Calu3 (cell line): ENCODE data around the gene OR6K2. TPM values are rescaled to one million over a fixed set of nuclear protein-coding genes. Genes with fewer than 3 reads are reported as not detected.

Experiments used
- BruUV-seq: library from RNA; stranded (reverse); fragments of 400-500 nt; replicated peaks from 2 replicates; lab custom pipeline; 2021; lab: Mats Ljungman, UMichigan
- CTCF ChIA-PET: fragments of 300-600 bp; sonication (Branson Sonifier 250); formaldehyde crosslinking; loops from one replicate; lab custom pipeline; 2022; ENCODE audit warnings: antibody characterized with exemption; lab: Charles Lee
- DNase-seq: peaks from one replicate; pipeline ENCODE4 v3.0.0; 2022
- H3K27ac Mint-ChIP-seq: one replicate; pipeline ENCODE4 v1.8.0; 2022; ENCODE audit warnings: mixed read lengths; ENCODE audit not compliant: unreplicated experiment
- H3K27me3 Mint-ChIP-seq: one replicate; pipeline ENCODE4 v1.8.0; 2022; ENCODE audit warnings: mixed read lengths; ENCODE audit not compliant: unreplicated experiment
- H3K36me3 Mint-ChIP-seq: one replicate; pipeline ENCODE4 v1.8.0; 2022; ENCODE audit warnings: mild to moderate bottlenecking, moderate library complexity, mixed read lengths; ENCODE audit not compliant: insufficient read depth, unreplicated experiment
- H3K4me1 Mint-ChIP-seq: one replicate; pipeline ENCODE4 v1.8.0; 2022; ENCODE audit warnings: mild to moderate bottlenecking, low read depth, mixed read lengths; ENCODE audit not compliant: unreplicated experiment
- H3K4me3 Mint-ChIP-seq: one replicate; pipeline ENCODE4 v1.8.0; 2022; ENCODE audit warnings: mild to moderate bottlenecking, low read depth, moderate library complexity, mixed read lengths; ENCODE audit not compliant: unreplicated experiment
- H3K9me3 Mint-ChIP-seq: one replicate; pipeline ENCODE4 v1.8.0; 2022; ENCODE audit warnings: low read depth, mixed read lengths; ENCODE audit not compliant: unreplicated experiment
- intact Hi-C: fragments of 100-400 bp; cut with micrococcal nuclease; formaldehyde crosslinking; loops from one replicate; pipeline ENCODE4 v1.10.0; 2022; ENCODE audit not compliant: unreplicated experiment
- total RNA-seq: library from RNA; stranded (reverse); gene quantifications from 2 replicates; pipeline ENCODE4 v1.2.3, GENCODE V29; 2022
- TF ChIP-seq, protein P1 (sequence below): fragments of 200-600 bp; IDR thresholded peaks from one replicate; pipeline ENCODE4 v1.8.0; 2022; ENCODE audit warnings: antibody characterized with exemption; ENCODE audit not compliant: unreplicated experiment

The OR6K2 gene
- total RNA-seq, 1 experiment from 2014 or later = not detected

GRCh38 chr1:158730453-158730852 is 30.0 kb upstream of the OR6K2 start:
- no peak for DNase-seq
- Mint-ChIP-seq H3K27me3 (no peaks in the 10 kb centered on the region), H3K27ac (no peak overlapping the region), H3K9me3 (peaks cover 2% of the 10 kb centered on the region), H3K4me1 (peaks cover 8% of the 10 kb centered on the region), H3K4me3 (no peak overlapping the region), H3K36me3 (no peaks in the 10 kb centered on the region)
- BruUV-seq = no TSS peak
- TF ChIP-seq, protein P1, sequence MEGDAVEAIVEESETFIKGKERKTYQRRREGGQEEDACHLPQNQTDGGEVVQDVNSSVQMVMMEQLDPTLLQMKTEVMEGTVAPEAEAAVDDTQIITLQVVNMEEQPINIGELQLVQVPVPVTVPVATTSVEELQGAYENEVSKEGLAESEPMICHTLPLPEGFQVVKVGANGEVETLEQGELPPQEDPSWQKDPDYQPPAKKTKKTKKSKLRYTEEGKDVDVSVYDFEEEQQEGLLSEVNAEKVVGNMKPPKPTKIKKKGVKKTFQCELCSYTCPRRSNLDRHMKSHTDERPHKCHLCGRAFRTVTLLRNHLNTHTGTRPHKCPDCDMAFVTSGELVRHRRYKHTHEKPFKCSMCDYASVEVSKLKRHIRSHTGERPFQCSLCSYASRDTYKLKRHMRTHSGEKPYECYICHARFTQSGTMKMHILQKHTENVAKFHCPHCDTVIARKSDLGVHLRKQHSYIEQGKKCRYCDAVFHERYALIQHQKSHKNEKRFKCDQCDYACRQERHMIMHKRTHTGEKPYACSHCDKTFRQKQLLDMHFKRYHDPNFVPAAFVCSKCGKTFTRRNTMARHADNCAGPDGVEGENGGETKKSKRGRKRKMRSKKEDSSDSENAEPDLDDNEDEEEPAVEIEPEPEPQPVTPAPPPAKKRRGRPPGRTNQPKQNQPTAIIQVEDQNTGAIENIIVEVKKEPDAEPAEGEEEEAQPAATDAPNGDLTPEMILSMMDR = no peak
- CTCF ChIA-PET = interaction anchor here (1.3 kb wide), 1 partner anchor 11 kb away, joined by 3 read pairs; no protein-coding TSS in a partner anchor
- intact Hi-C loops = no loop called here

DNA sequence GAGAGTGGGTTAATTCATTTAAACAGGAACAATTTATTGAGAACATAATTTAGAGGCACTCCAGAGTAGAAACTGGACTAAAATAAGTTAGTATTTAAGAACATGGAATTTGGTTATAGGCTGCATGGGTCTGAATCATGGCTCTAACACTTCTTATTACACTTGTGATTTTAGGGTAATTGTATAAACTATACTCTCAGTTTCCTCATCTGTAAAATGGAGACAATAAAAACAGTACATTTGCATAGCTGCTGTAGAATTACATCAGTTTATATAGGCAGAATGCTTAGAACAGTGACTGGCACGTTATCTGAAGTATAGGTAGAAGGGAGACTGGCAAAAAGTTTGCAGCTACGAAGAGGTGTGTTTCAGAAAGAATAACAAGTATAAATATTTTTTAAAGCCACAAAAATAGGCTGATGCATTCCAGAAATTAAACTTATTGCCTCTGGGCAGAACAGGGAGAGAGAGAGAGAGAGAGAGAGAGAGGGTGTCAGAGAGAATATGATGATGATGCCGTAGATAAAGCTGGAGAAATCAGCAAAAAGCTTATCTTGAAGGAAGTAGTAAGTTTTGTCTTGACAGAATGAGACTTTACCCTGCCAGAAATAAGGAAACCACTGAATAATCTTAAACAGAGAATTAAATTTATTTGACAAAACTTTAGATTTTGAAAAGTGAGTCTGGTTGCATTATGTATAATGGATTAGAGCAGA is 28.2 kb upstream of the OR6K2 start:
- H3K27ac Mint-ChIP-seq = no peak overlapping the region
- H3K4me3 Mint-ChIP-seq = no peak overlapping the region
- no peak for DNase-seq
- intact Hi-C loops = no loop called here
- CTCF ChIA-PET = interaction anchor here (1.0 kb wide), 1 partner anchor 11 kb away, joined by 4 read pairs; no protein-coding TSS in a partner anchor
- H3K36me3 Mint-ChIP-seq = no peaks in the 10 kb centered on the region
- peaks cover 8% of the 10 kb centered on the region for H3K4me1 Mint-ChIP-seq
- no TSS peak for BruUV-seq
- H3K9me3 Mint-ChIP-seq = peaks cover 2% of the 10 kb centered on the region
- TF ChIP-seq, protein P1 = no peak
- H3K27me3 Mint-ChIP-seq = no peaks in the 10 kb centered on the region

GRCh38 chr1:158724442-158724841 is 24.0 kb upstream of the OR6K2 start:
- Mint-ChIP-seq H3K9me3 (no peaks in the 10 kb centered on the region), H3K27me3 (no peaks in the 10 kb centered on the region), H3K27ac (no peak overlapping the region), H3K4me3 (no peak overlapping the region), H3K4me1 (no peaks in the 10 kb centered on the region), H3K36me3 (no peaks in the 10 kb centered on the region)
- CTCF ChIA-PET = no interaction called here
- DNase-seq = no peak
- intact Hi-C loops = no loop called here
- TF ChIP-seq, protein P1 = no peak
- BruUV-seq = no TSS peak

GRCh38 chr1:158720620-158721019 is 20.2 kb upstream of the OR6K2 start, which contains the start of gene OR6K3:
OR6K3 (minus strand) TSS chr1:158720720; CDS start chr1:158718115, 2,605 bp downstream.
- Mint-ChIP-seq H3K4me3 (no peak within 1 kb of the TSS), H3K27ac (no peak within 1 kb of the TSS), H3K4me1 (no peaks in the 10 kb centered on the region), H3K9me3 (no peaks in the 10 kb centered on the region), H3K27me3 (no peaks in the 10 kb centered on the region), H3K36me3 (no peaks in the 10 kb centered on the region)
- CTCF ChIA-PET = interaction anchor here (0.5 kb wide), 1 partner anchor 1697 kb away, joined by 3 read pairs; no protein-coding TSS in a partner anchor
- TF ChIP-seq, protein P1 = no peak
- intact Hi-C loops = no loop called here
- BruUV-seq = no TSS peak
- DNase-seq = no peak
